Omental fat pad (tissue), 4 donors: Measurements from ENCODE around the gene CLRN1. TPM values are rescaled to one million over a fixed set of nuclear protein-coding genes. Genes with fewer than 3 reads are reported as not detected.

Experiments
- ATAC-seq: fragments of 150-250 bp; one replicate; pipeline ENCODE4 v1.9.1; 2016; ENCODE audit warnings: mild to moderate bottlenecking, moderate library complexity; ENCODE audit not compliant: low FRiP score
- DNase-seq: peaks from one replicate; pipeline ENCODE4 v3.0.0-alpha.2; 2019; ENCODE audit warnings: low spot score
- CTCF ChIP-seq, 3 donors: fragments of 450-650 bp; IDR thresholded peaks; one replicate each; pipeline ENCODE4 v1.5.1; 2016 to 2017; ENCODE audit warnings: antibody characterized with exemption in 3 of 3, mild to moderate bottlenecking in 3 of 3, moderate library complexity in 2 of 3
- total RNA-seq, 4 donors: library from RNA; depleted of rRNA; stranded (reverse); fragments of >200 nt; gene quantifications; one replicate each; pipeline ENCODE4 v1.1.0, GENCODE V29; 2016

CLRN1 gene
- total RNA-seq, 4 donors from 2014 or later: not detected

- DNase-seq (no peak), ATAC-seq (no peak)
- TF ChIP-seq CTCF (IDR thresholded peaks at IDR 0.05): no peak
These were observed 11.5 kb upstream of the CLRN1 start for GRCh38 chr3:150984066-150984465.

GRCh38 chr3:150978566-150979148 is 6.1 kb upstream of the CLRN1 start:
- ATAC-seq (no peak), DNase-seq (no peak)
- TF ChIP-seq CTCF (IDR thresholded peaks at IDR 0.05): no peak

- no peak for ATAC-seq
- no peak for TF ChIP-seq CTCF (IDR thresholded peaks at IDR 0.05)
- DNase-seq: no peak
These were observed 3.5 kb upstream of the CLRN1 start for GRCh38 chr3:150975992-150976368.

GRCh38 chr3:150975086-150975991 is 2.8 kb upstream of the CLRN1 start:
- no peak for DNase-seq
- no peak for ATAC-seq
- TF ChIP-seq CTCF (IDR thresholded peaks at IDR 0.05): no peak

- ATAC-seq (no peak), DNase-seq (no peak)
- no peak for TF ChIP-seq CTCF (IDR thresholded peaks at IDR 0.05)
These were observed 1.7 kb downstream of the CLRN1 start for GRCh38 chr3:150970665-150971324.

- DNase-seq: no peak
- no peak for TF ChIP-seq CTCF (IDR thresholded peaks at IDR 0.05)
- ATAC-seq: no peak
These were observed 4.0 kb downstream of the CLRN1 start for GRCh38 chr3:150968341-150969035.
